Small intestine (tissue), 7 donors: Measurements from ENCODE around the gene SLC35B1. TPM values are rescaled to one million over a fixed set of nuclear protein-coding genes. Genes with fewer than 3 reads are reported as not detected.
A peak's percentile ranks its signal among the peaks of the same experiment; 100 is the strongest.

Experiments used
- DNase-seq, 2 donors: peaks; one replicate each; pipeline versions ENCODE4 v3.0.0 to v3.0.0-alpha.2; 2013
- FAIRE-seq: peaks from 2 replicates; lab custom pipeline; 2012; peaks lifted over from hg19 to GRCh38; lab: Jason Lieb, UNC
- H3K27ac ChIP-seq, 3 donors: one replicate each; pipeline ENCODE4 v1.5.1; 2013; ENCODE audit warnings: low read length in 2 of 3, mild to moderate bottlenecking in 2 of 3, control low read depth in 1 of 3, inconsistent platforms in 1 of 3, low read depth in 1 of 3, moderate library complexity in 1 of 3
- H3K27me3 ChIP-seq, 3 donors: one replicate each; pipeline ENCODE4 v1.6.1; 2013; ENCODE audit warnings: low read length in 3 of 3, inconsistent platforms in 1 of 3; ENCODE audit not compliant: control insufficient read depth in 3 of 3, insufficient read depth in 3 of 3
- H3K36me3 ChIP-seq, 3 donors: one replicate each; pipeline ENCODE4 v1.6.1; 2013; ENCODE audit warnings: low read length in 3 of 3, inconsistent platforms in 1 of 3, low read depth in 1 of 3, mild to moderate bottlenecking in 1 of 3, moderate library complexity in 1 of 3; ENCODE audit not compliant: control insufficient read depth in 3 of 3, insufficient read depth in 2 of 3
- H3K4me1 ChIP-seq, 3 donors: one replicate each; pipeline ENCODE4 v1.6.1; 2013; ENCODE audit warnings: low read length in 2 of 3, inconsistent platforms in 1 of 3, low read depth in 1 of 3, mild to moderate bottlenecking in 1 of 3, moderate library complexity in 1 of 3; ENCODE audit not compliant: control insufficient read depth in 3 of 3, insufficient read depth in 2 of 3
- H3K4me3 ChIP-seq, 3 donors: one replicate each; pipeline ENCODE4 v1.5.1; 2013; ENCODE audit warnings: low read length in 3 of 3, control low read depth in 1 of 3, inconsistent platforms in 1 of 3, low read depth in 1 of 3, mild to moderate bottlenecking in 1 of 3, moderate library complexity in 1 of 3
- H3K9me3 ChIP-seq, 2 donors: one replicate each; pipeline ENCODE4 v1.6.1; 2013; ENCODE audit warnings: low read depth in 1 of 2, low read length in 1 of 2; ENCODE audit not compliant: control insufficient read depth in 2 of 2, insufficient read depth in 1 of 2
- WGBS, 3 donors: extraction: QIAGEN DNeasy Blood & Tissue Kit; methylation state at CpG; one replicate each; pipeline ENCODE4 v1.1.7; 2013; 5-methylcytosine and 5-hydroxymethylcytosine counted together
- polyA plus RNA-seq, 4 donors: library from polyadenylated mRNA; stranded (reverse) in 3 of 4; unstranded in 1 of 4; fragments of 200-250 nt in 3 of 4; fragments of 120-200 nt in 1 of 4; gene quantifications; one replicate each; pipeline versions ENCODE4 v1.2.1 to v1.2.3, GENCODE V29; 2013
- donor health status: healthy with polysubstance abuse.
- donor health status: control.
- donor health status: control.
- donor health status: Bipolar disorder and iron deficiency.
- donor health status: healthy.

The SLC35B1 gene
- polyA plus RNA-seq, 4 donors, result 54.4 to 108 (median 84.0) TPM

DNA sequence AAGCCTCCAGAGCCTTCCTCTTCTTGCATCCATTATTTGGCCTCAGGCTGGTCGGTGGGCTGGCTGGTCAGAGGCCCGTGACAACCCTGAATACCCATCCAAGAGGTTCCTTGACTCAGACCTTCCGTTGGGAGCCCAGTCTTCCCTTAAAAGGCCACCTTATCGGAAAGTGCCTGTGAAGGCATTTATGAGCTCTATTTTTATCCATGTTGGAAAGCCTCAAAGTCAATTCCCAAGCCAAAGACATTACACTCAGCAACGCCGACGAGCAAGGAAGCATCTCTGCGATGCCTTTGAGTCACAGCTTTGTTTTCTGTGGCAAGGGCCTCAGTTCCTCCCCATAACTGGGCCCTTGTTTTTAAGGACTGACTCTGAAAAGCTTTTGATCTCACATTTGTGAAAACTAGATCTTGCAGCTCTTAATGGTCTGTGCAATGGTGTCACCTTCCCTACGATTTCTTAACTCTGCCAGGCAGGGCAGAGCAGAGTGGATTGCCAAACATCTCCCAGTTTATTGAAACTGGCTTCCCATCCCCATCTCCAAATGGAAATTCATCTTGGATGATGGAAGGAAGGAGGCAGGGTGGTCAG, 16.6 kb downstream of the SLC35B1 start:
- Histone ChIP-seq H3K4me3 (no peak overlapping the region), H3K4me1 (peaks cover 0 to 3% (median 0%) of the 10 kb centered on the region in 3 donors), H3K36me3 (no peaks in the 10 kb centered on the region), H3K9me3 (no peaks in the 10 kb centered on the region), H3K27me3 (peaks cover 0 to 14% (median 0%) of the 10 kb centered on the region in 3 donors), H3K27ac (peak overlapping the region in 2 of 3 donors; percentile 54 to 56)
- FAIRE-seq, result no peak
- no peak for DNase-seq
- 74 to 85% (median 83%) methylated on average over 9 of the region's 9 CpGs for WGBS, 3 donors

- no peak overlapping the region for H3K4me3 ChIP-seq
- H3K9me3 ChIP-seq, result no peaks in the 10 kb centered on the region
- H3K4me1 ChIP-seq, result peaks cover 0 to 3% (median 0%) of the 10 kb centered on the region in 3 donors
- FAIRE-seq (no peak), DNase-seq (no peak)
- H3K27me3 ChIP-seq, result peaks cover 0 to 13% (median 0%) of the 10 kb centered on the region in 3 donors
- 34 to 55% (median 53%) methylated on average over 2 of the region's 2 CpGs for WGBS, 3 donors
- no peaks in the 10 kb centered on the region for H3K36me3 ChIP-seq
- no peak overlapping the region for H3K27ac ChIP-seq
Measured at GRCh38 chr17:49690256-49690655, 17.5 kb downstream of the SLC35B1 start.

- Histone ChIP-seq H3K9me3 (no peaks in the 10 kb centered on the region), H3K27me3 (peaks cover 0 to 9% (median 0%) of the 10 kb centered on the region in 3 donors), H3K36me3 (no peaks in the 10 kb centered on the region), H3K4me3 (no peak overlapping the region), H3K4me1 (no peaks in the 10 kb centered on the region), H3K27ac (peak overlapping the region in 1 of 3 donors; percentile 45)
- no peak for DNase-seq
- 79 to 84% (median 83%) methylated on average over 4 of the region's 4 CpGs for WGBS, 3 donors
- FAIRE-seq, result no peak
Measured at GRCh38 chr17:49688848-49689247, 18.9 kb downstream of the SLC35B1 start.

GRCh38 chr17:49687878-49688491, 19.8 kb downstream of the SLC35B1 start:
- WGBS, 3 donors, result 59 to 72% (median 64%) methylated on average over 10 of the region's 10 CpGs
- FAIRE-seq, result no peak
- no peaks in the 10 kb centered on the region for H3K4me1 ChIP-seq
- no peaks in the 10 kb centered on the region for H3K9me3 ChIP-seq
- DNase-seq, result peak; percentile 28 to 37
- H3K4me3 ChIP-seq, result no peak overlapping the region
- H3K27ac ChIP-seq, result peak overlapping the region in 1 of 3 donors; percentile 73
- no peaks in the 10 kb centered on the region for H3K36me3 ChIP-seq
- peaks cover 0 to 9% (median 0%) of the 10 kb centered on the region in 3 donors for H3K27me3 ChIP-seq

GRCh38 chr17:49681106-49681979, 26.4 kb downstream of the SLC35B1 start:
- Histone ChIP-seq H3K27me3 (peaks cover 0 to 2% (median 0%) of the 10 kb centered on the region in 3 donors), H3K36me3 (no peaks in the 10 kb centered on the region), H3K4me3 (no peak overlapping the region), H3K27ac (peak overlapping the region in 1 of 3 donors; percentile 27), H3K9me3 (no peaks in the 10 kb centered on the region), H3K4me1 (peaks cover 0 to 7% (median 0%) of the 10 kb centered on the region in 3 donors)
- DNase-seq, result no peak
- 58 to 67% (median 63%) methylated on average over 9 of the region's 9 CpGs for WGBS, 3 donors
- no peak for FAIRE-seq

- WGBS, 3 donors, result 59 to 76% (median 65%) methylated on average over 6 of the region's 6 CpGs
- DNase-seq (no peak), FAIRE-seq (no peak)
- H3K4me3 ChIP-seq, result no peak overlapping the region
- no peaks in the 10 kb centered on the region for H3K36me3 ChIP-seq
- no peaks in the 10 kb centered on the region for H3K9me3 ChIP-seq
- H3K4me1 ChIP-seq, result peaks cover 0 to 8% (median 2%) of the 10 kb centered on the region in 3 donors
- H3K27ac ChIP-seq, result no peak overlapping the region
- H3K27me3 ChIP-seq, result peaks cover 0 to 2% (median 0%) of the 10 kb centered on the region in 3 donors
Measured at GRCh38 chr17:49680314-49680713, 27.4 kb downstream of the SLC35B1 start.

- FAIRE-seq (no peak), DNase-seq (peak; percentile 99)
- peak within 1 kb of the TSS; percentile 88 to 98 (median 93) for H3K27ac ChIP-seq
- H3K27me3 ChIP-seq, result peaks cover 0 to 2% (median 0%) of the 10 kb centered on the region in 3 donors
- H3K36me3 ChIP-seq, result peaks cover 0 to 4% (median 0%) of the 10 kb centered on the region in 3 donors
- H3K4me1 ChIP-seq, result peaks cover 0 to 8% (median 2%) of the 10 kb centered on the region in 3 donors
- H3K4me3 ChIP-seq, result peak within 1 kb of the TSS; percentile 72 to 80 (median 78)
- 14 to 16% (median 14%) methylated on average over 43 to 53 of the region's 53 CpGs for WGBS, 3 donors
- no peaks in the 10 kb centered on the region for H3K9me3 ChIP-seq
Measured at GRCh38 chr17:49677933-49678847, 29.6 kb downstream of the SLC35B1 start, which contains the start of gene SPOP. SPOP (minus strand) TSS chr17:49678097; CDS start chr17:49622810, 55,287 bp downstream.
